Caco-2 (cell line): Measurements from ENCODE around the gene COL4A2. TPM values are rescaled to one million over a fixed set of nuclear protein-coding genes. Genes with fewer than 3 reads are reported as not detected.
A peak's percentile ranks its signal among the peaks of the same experiment; 100 is the strongest.
"Not testable (repeated sequence)": the region's sequence is repeated elsewhere in the genome, so short reads cannot be mapped to it uniquely, and the experiment has no call there.

Source experiments
- BruUV-seq: library from RNA; stranded (reverse); fragments of 400-500 nt; replicated peaks from 2 replicates; lab custom pipeline; 2021; lab: Mats Ljungman, UMichigan
- CTCF ChIA-PET: fragments of 300-600 bp; sonication (Branson Sonifier 250); formaldehyde crosslinking; loops from one replicate; lab custom pipeline; 2022; ENCODE audit warnings: antibody characterized with exemption; lab: Charles Lee
- POLR2A ChIA-PET: fragments of 300-600 bp; sonication (Branson Sonifier 250); formaldehyde crosslinking; loops from one replicate; lab custom pipeline; 2022; ENCODE audit warnings: antibody characterized with exemption; lab: Charles Lee
- DNase-seq, 2 experiments: peaks; one replicate each; pipeline versions ENCODE4 v3.0.0 to v3.0.0-alpha.2; 2020 to 2022
- H3K27me3 ChIP-seq: replicated peaks from 2 replicates; pipeline ENCODE4 v1.6.0; 2011; ENCODE audit warnings: low read length; ENCODE audit not compliant: control insufficient read depth, insufficient read depth
- H3K36me3 ChIP-seq: 2 replicates; pipeline ENCODE4 v1.5.1; 2011; ENCODE audit warnings: low read length; ENCODE audit not compliant: control insufficient read depth, insufficient read depth
- H3K4me1 ChIP-seq: fragments of 250-450 bp; sonication (Bioruptor Pico); 2 replicates; pipeline ENCODE4 v1.5.1; 2020; ENCODE audit warnings: mild to moderate bottlenecking
- H3K4me3 ChIP-seq: 2 replicates; pipeline ENCODE4 v1.5.1; 2011; ENCODE audit warnings: low read depth, mild to moderate bottlenecking, control low read depth, low read length
- H3K9me3 ChIP-seq: fragments of 250-450 bp; sonication (Bioruptor Pico); 2 replicates; pipeline ENCODE4 v1.5.1; 2020; ENCODE audit warnings: mild to moderate bottlenecking, moderate library complexity
- H3K27ac Mint-ChIP-seq: one replicate; pipeline ENCODE4 v1.8.0; 2022; ENCODE audit warnings: mixed read lengths; ENCODE audit not compliant: unreplicated experiment
- H3K27me3 Mint-ChIP-seq: one replicate; pipeline ENCODE4 v1.8.0; 2022; ENCODE audit warnings: mixed read lengths; ENCODE audit not compliant: insufficient read depth, unreplicated experiment
- H3K36me3 Mint-ChIP-seq: one replicate; pipeline ENCODE4 v1.8.0; 2022; ENCODE audit warnings: mild to moderate bottlenecking, mixed read lengths; ENCODE audit not compliant: insufficient read depth, unreplicated experiment
- H3K4me1 Mint-ChIP-seq: one replicate; pipeline ENCODE4 v1.8.0; 2022; ENCODE audit warnings: low read depth, mixed read lengths; ENCODE audit not compliant: unreplicated experiment
- H3K4me3 Mint-ChIP-seq: one replicate; pipeline ENCODE4 v1.8.0; 2022; ENCODE audit warnings: mild to moderate bottlenecking, moderate library complexity, mixed read lengths; ENCODE audit not compliant: unreplicated experiment
- H3K9me3 Mint-ChIP-seq: one replicate; pipeline ENCODE4 v1.8.0; 2022; ENCODE audit warnings: mixed read lengths; ENCODE audit not compliant: unreplicated experiment
- CTCF ChIP-seq, 2 experiments: fragments of 200-600 bp in 1 of 2; IDR thresholded peaks; 1 replicate in 1 of 2; 2 replicates in 1 of 2; pipeline versions ENCODE4 v1.5.1 to v1.8.0; 2011 to 2022; ENCODE audit warnings: antibody characterized with exemption in 1 of 2, control low read depth in 1 of 2, inconsistent platforms in 1 of 2, low read depth in 1 of 2, low read length in 1 of 2, mild to moderate bottlenecking in 1 of 2, moderate library complexity in 1 of 2; ENCODE audit not compliant: insufficient read depth in 1 of 2, severe bottlenecking in 1 of 2, unreplicated experiment in 1 of 2
- intact Hi-C: fragments of 100-400 bp; cut with micrococcal nuclease; formaldehyde crosslinking; loops from one replicate; pipeline ENCODE4 v1.10.0; 2022; ENCODE audit not compliant: unreplicated experiment
- total RNA-seq: library from RNA; stranded (reverse); gene quantifications from 2 replicates; pipeline ENCODE4 v1.2.3, GENCODE V29; 2022

Gene COL4A2
- total RNA-seq, 1 experiment from 2014 or later, result 19.2 TPM

DNA sequence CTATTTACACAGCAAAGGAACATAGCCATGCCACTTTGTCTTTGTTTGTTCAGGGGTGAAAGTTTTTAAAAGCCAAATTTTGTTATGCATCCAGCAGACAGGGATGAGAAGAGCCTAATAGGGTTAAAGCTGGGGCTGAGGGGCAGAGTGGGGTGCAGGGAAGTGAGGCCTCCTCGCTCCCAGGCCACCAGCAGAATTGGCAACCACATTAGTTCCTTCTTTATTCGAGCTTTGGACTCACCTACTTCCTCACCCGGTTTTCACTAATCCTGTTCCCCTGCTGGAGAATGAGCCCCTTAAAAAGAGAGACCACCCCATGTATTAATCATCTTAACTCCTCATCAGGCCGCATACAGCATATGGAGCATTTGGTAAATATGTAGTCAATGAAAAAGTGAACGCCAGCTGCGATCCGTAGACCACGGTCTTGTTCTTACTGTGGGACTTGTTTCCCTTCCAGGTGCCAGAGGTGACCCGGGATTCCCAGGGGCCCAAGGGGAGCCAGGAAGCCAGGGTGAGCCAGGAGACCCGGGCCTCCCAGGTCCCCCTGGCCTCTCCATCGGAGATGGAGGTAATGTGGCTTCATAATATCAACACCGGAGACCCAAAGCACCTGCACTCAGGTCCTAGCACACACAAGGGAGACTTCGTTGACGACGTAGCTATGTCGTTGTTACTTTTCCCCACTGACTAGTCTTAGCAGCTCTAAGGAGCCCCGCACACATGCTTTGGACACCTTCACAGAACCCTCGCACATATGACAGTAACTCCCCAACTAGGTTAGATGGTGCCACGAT is 142.3 kb downstream of the COL4A2 start:
- Mint-ChIP-seq H3K9me3 (no peaks in the 10 kb centered on the region), H3K27me3 (no peaks in the 10 kb centered on the region), H3K4me1 (peaks cover 50% of the 10 kb centered on the region), H3K27ac (peak overlapping the region; percentile 89), H3K36me3 (peaks cover 14% of the 10 kb centered on the region), H3K4me3 (no peak overlapping the region)
- no peaks in the 10 kb centered on the region for H3K36me3 ChIP-seq
- BruUV-seq, result no TSS peak
- no peaks in the 10 kb centered on the region for H3K9me3 ChIP-seq
- ChIA-PET CTCF (no interaction called here), POLR2A (no interaction called here)
- intact Hi-C loops, result loop anchor here (2.0 kb wide), 4 partner anchors 37 to 263 kb away; partner anchors contain the start of genes ING1 and RAB20
- no peak overlapping the region for H3K4me3 ChIP-seq
- peaks cover 52% of the 10 kb centered on the region for H3K4me1 ChIP-seq
- no peaks in the 10 kb centered on the region for H3K27me3 ChIP-seq
- DNase-seq, result no peak
- no peak for TF ChIP-seq CTCF (IDR thresholded peaks at IDR 0.05; ENCODE audit: insufficient read depth in 1 of 2, low read depth in 1 of 2, low read length in 1 of 2, severe bottlenecking in 1 of 2, unreplicated experiment in 1 of 2)

- H3K27ac Mint-ChIP-seq, result peak overlapping the region; percentile 89
- no peak for TF ChIP-seq CTCF (IDR thresholded peaks at IDR 0.05; ENCODE audit: insufficient read depth in 1 of 2, low read depth in 1 of 2, low read length in 1 of 2, severe bottlenecking in 1 of 2, unreplicated experiment in 1 of 2)
- no peaks in the 10 kb centered on the region for H3K36me3 ChIP-seq
- H3K4me1 Mint-ChIP-seq, result peaks cover 55% of the 10 kb centered on the region
- H3K4me3 ChIP-seq, result no peak overlapping the region
- no peaks in the 10 kb centered on the region for H3K9me3 ChIP-seq
- H3K9me3 Mint-ChIP-seq, result no peaks in the 10 kb centered on the region
- POLR2A ChIA-PET, result no interaction called here
- peaks cover 57% of the 10 kb centered on the region for H3K4me1 ChIP-seq
- no peak overlapping the region for H3K4me3 Mint-ChIP-seq
- BruUV-seq, result no TSS peak
- H3K36me3 Mint-ChIP-seq, result peaks cover 14% of the 10 kb centered on the region
- intact Hi-C loops, result no loop called here
- no peak for DNase-seq
- H3K27me3 ChIP-seq, result no peaks in the 10 kb centered on the region
- CTCF ChIA-PET, result no interaction called here
- no peaks in the 10 kb centered on the region for H3K27me3 Mint-ChIP-seq
Observed at GRCh38 chr13:110450016-110450900, 143.2 kb downstream of the COL4A2 start.

GRCh38 chr13:110450941-110451730 is 144.1 kb downstream of the COL4A2 start:
- ChIA-PET POLR2A (no interaction called here), CTCF (no interaction called here)
- no peaks in the 10 kb centered on the region for H3K27me3 ChIP-seq
- no TSS peak for BruUV-seq
- no peak for TF ChIP-seq CTCF (IDR thresholded peaks at IDR 0.05; ENCODE audit: insufficient read depth in 1 of 2, low read depth in 1 of 2, low read length in 1 of 2, severe bottlenecking in 1 of 2, unreplicated experiment in 1 of 2)
- no peak overlapping the region for H3K4me3 Mint-ChIP-seq
- no peak overlapping the region for H3K4me3 ChIP-seq
- peaks cover 62% of the 10 kb centered on the region for H3K4me1 Mint-ChIP-seq
- intact Hi-C loops, result no loop called here
- no peaks in the 10 kb centered on the region for H3K9me3 ChIP-seq
- peak overlapping the region; percentile 89 for H3K27ac Mint-ChIP-seq
- peaks cover 57% of the 10 kb centered on the region for H3K4me1 ChIP-seq
- H3K27me3 Mint-ChIP-seq, result no peaks in the 10 kb centered on the region
- H3K36me3 ChIP-seq, result no peaks in the 10 kb centered on the region
- no peak for DNase-seq
- no peaks in the 10 kb centered on the region for H3K9me3 Mint-ChIP-seq
- H3K36me3 Mint-ChIP-seq, result peaks cover 17% of the 10 kb centered on the region

GRCh38 chr13:110453091-110453490 is 146.0 kb downstream of the COL4A2 start:
- H3K27ac Mint-ChIP-seq, H3K9me3 ChIP-seq, H3K4me3 Mint-ChIP-seq, BruUV-seq, intact Hi-C loops, CTCF ChIA-PET, POLR2A ChIA-PET, DNase-seq, H3K9me3 Mint-ChIP-seq, H3K36me3 ChIP-seq, H3K4me3 ChIP-seq, H3K27me3 ChIP-seq, H3K36me3 Mint-ChIP-seq, H3K27me3 Mint-ChIP-seq: not testable (repeated sequence)
- peaks cover 41% of the 10 kb centered on the region for H3K4me1 ChIP-seq
- H3K4me1 Mint-ChIP-seq, result peaks cover 46% of the 10 kb centered on the region
